Glomerular visceral epithelial cell (primary cell): ENCODE measurements around the gene KHDC1L.
"Not testable (repeated sequence)": the region's sequence is repeated elsewhere in the genome, so short reads cannot be mapped to it uniquely, and the experiment has no call there.

Experiments
- DNase-seq: peaks from one replicate; pipeline ENCODE4 v3.0.0-alpha.2; 2016; ENCODE audit errors: extremely low spot score

The KHDC1L gene, protein sequence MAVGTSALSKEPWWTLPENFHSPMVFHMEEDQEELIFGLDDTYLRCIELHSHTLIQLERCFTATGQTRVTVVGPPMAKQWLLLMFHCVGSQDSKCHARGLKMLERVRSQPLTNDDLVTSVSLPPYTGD

GRCh38 chr6:73225396-73225795 lies at the start of gene KHDC1L:
Gene KHDC1L, minus strand, starts transcription at chr6:73225496. Its CDS starts 88 bp downstream, at chr6:73225408.
- no peak for DNase-seq

DNA sequence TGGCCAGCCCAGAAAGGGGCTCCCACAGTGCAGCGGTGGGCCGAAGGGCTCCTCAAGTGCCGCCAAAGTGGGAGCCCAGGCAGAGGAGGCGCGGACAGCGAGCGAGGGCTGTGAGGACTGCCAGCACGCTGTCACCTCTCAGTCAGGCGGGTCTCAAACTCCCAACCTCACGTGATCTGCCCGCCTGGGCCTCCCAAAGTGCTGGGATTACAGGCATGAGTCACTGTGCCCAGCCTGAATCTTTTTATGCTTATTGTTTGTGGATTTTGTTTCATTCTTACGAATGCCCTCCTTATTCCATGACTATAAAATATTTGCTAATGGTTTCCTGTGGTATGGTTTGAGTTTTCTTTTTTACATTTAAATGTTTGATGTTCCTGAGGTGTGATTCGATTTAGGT lies 44.0 kb upstream of the KHDC1L start:
- not testable (repeated sequence) for DNase-seq

GRCh38 chr6:73268896-73269295 lies 43.6 kb upstream of the KHDC1L start:
- not testable (repeated sequence) for DNase-seq

DNA sequence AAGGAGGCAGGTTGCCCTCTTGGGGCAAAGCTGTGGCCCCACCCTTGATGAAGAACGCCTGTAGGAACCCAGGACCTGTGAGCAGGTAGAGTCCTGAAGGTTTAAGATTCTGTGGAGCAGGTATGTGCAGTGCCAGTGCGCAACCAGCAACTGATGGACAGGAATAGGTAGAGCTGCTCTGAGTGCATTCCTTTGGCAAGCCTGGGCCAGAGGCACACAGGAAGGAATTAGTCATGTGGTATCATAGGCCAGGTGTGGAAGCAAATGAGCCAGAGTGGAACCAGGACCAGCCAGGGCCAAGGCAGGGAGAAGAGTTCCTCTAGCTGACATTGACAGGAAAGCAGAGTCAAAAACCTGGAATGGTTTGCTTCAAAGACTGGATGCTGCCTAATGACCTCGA lies 39.1 kb upstream of the KHDC1L start:
- peak; percentile 36 for DNase-seq

GRCh38 chr6:73263570-73263909 lies 38.2 kb upstream of the KHDC1L start:
- no peak for DNase-seq

DNA sequence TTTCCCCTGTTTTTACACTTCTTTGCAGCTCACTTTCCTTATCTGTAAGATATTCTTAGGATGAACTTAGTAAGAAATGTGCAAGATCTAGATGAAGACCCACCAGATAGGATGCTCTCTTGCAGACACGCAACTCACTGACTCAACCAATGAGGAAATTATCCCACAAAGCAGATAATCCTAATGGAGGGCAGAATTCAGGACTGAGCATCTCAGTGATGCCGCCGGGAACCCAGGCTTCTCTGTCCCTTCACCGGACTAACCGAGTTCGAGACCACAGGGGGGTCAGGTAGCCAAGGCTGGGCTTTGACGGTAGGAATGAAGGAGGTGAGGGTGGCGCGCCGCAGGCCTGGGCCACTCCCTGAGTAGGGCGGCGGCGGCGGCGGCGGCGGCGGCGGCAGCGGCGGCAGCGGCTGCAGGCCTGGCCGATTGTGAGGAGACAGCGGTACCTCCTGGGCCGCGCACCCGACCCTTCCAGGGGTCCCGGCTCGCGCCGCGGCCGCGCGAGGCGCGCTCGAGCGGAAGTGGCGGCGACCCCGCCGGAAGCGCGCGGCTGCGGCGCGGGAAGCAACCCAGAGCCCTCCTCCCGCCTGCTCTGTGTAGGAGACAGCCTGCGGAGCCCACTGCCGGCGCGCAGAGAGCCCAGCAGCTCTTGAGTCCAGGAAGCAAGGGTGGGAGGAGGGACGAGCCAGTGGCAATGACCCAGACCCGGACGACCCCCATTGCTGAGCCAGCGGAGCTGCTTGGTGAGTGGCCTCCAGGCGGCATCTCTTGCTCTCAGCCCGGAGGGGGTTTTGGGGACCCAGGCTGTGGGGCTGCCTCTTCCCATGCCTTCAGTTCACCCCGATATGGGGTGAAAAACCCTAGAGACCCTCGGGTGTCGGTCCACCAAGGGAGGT lies 37.6 kb upstream of the KHDC1L start, which contains the start of gene KHDC1:
Gene KHDC1, minus strand, starts transcription at position 526 of the 899 bp plus-strand sequence. CDS start 20,679 bp downstream, outside the sequence.
- DNase-seq, result peak; percentile 68

DNA sequence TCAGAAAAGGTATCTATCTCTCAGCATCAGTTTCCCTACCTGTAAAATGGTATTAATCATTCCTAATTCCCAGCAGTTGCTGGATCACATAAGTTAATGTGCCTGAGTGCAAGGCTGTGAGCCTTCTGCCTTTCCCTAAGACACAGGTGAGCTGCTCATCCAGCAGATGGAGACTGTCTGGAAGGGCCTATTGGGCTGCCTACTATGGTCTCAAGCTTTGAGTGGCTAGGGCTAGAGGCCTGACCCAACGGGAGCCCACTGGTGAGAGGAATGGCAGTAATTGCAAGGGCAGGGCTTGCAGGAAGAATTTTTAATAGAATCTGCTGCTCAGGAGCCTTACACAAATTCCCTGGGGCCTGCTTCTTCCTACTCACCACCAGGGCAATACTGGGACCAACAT lies 33.4 kb upstream of the KHDC1L start:
- no peak for DNase-seq

DNA sequence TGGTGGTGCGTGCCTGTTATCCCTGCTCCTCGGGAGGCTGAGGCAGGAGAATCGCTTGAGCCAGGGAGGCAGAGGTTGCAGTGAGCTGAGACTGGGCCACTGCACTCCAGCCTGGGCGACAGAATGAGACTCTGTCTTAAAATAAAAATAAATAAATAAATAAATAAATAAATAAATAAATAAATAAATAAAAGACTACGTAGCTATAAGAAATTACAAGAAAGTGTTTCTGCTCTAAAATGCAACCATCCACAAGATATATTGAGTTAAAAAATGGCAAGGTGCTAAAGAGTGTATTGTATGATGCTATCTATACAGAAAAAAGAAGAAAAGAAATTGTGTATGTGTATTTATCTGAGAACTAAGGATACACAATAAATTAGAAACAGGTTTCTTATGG lies 29.0 kb upstream of the KHDC1L start:
- DNase-seq, result not testable (repeated sequence)

DNA sequence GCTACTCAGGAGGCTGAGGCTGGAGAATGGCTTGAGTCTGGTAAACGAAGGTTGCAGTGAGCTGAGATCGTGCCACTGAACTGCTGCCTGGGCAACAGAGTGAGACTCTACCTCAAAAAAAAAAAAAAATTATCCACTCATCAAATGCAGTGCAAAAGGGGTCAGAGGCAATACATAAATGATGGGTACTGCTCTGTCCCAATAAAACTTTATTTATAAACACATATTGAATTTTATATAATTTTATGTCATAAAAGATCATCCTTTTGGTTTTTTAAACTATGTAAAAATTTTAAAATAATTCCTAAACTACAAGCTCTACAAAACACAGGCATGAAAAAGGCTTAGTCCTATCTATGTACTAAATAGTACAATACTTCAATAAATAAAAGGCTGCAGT lies 27.4 kb upstream of the KHDC1L start:
- DNase-seq, result no peak

DNA sequence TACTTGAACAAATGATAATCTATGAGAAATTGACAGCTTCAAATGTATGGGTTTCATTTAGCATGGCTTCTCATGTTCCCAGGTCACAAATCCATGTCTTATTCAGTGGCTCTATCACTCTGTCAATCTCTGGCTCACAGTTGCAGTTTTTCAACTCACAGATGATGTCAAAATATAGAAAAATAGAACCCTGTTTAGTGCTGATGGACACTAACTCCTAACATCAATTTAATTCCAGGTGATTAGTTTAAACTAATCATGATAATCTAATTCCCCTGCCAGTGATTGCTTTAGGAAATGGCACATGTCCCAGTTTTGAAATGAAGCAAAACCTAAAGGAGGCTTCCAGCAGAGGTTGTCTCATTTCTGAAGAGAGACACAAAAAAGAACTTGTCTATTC lies 24.7 kb upstream of the KHDC1L start:
- DNase-seq, result no peak

DNA sequence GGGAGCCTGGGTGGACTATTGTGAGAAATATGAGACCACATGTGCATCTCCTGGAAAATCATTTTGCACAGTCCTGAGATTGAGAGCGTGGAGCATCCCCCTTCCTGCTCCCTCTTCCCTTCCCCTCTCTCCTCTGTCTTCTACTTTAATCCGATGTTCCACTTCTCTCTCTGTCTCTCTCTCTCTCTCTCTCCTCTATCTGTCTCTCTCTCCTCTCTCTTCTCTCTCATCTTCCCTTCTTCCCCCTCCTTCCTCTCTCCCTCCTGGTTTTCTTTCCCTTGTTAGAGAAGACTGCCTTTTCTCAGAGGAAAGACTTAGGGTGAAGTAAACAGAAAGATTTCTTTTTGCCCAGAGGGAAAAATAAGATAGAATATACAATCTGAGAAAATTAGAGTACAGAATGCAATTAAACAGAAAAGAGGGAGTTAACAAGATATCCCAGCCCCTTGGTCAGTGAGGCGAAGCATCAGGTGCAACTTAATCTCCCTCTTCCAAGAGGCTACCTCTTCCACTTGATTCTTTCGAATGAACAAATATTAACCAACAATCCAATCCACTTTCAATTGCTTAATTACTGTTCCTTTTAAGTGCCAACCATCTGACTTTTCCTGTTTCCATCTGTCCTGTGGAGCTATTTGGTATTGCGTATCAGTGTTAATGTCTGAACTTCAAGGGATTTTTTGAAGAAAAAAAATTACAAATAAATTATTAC lies 23.1 kb upstream of the KHDC1L start:
- DNase-seq, result no peak

DNA sequence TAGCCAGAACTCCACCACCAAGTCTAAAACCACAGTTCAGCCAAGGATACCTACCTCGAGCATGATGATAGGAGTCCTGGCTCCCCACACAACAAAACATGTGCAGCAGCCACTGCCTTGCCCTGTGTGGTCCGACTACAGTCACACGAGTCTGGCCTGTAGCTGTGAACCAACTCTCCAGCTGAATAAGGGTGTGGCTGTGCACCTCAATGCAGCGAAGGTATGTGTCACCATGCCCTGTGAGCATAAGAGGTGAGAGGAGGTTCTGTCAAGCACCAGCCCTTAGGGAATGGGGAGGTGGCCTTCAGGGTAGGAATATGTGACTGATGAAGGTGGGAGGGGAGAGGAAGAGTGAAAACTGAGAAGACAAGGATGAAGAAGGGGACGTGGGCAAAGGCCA lies 16.7 kb upstream of the KHDC1L start:
- no peak for DNase-seq

DNA sequence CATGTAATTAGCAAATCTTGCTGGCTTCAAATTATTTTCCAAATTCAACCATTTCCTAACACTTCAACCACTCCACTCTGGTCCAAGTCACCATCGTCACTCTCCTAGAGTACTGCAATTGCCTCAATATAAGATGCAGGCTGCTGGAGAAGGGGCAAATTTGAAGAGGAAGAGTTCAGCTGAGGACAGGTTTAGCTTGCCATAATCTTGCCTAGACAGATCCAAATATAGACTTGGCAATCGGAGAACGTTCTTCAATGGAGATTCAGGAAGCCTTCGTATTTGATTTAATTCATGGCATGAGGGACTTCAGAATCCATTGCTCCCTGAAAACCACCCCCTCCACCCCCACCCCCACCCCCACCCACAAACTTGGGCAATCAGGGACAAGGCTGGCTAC lies 15.4 kb upstream of the KHDC1L start:
- DNase-seq, result no peak

GRCh38 chr6:73236144-73236750 lies 11.0 kb upstream of the KHDC1L start:
- peak; percentile 34 for DNase-seq

DNA sequence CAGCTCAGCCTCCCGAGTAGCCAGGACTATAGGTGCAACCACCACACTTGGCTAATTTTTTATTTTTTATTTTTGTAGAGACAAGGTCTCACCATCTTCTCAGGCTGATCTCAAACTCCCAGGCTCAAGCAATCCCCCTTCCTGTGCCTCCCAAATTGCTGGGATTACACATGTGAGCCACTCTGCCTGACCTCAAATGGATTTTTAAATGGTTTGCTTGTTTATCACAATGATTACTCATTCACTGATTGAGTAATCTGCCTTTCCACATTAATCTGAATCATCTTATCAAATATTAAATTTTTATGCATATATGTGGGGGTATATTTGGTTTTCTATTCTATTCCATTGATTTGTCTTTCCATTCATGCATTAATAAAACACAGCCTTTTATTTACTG lies 9.4 kb upstream of the KHDC1L start:
- peak; percentile 3 for DNase-seq

DNA sequence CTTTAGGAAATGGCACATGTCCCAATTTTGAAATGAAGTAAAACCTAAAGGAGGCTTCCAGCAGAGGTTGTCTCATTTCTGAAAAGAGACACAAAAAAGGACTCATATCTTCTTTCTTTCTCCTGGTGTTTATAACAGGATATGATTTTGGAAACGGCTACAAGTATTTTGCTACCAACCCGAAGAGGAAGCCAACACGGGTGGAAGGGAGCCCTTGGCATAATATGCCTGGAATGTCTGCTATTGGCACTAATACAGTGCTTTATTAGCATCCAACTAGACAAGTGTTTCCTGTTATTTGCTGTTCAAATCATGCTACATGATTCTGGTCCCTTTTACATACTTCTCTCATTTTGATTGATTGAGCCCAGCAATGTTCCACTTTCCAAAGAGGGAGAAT lies 8.7 kb upstream of the KHDC1L start:
- not testable (repeated sequence) for DNase-seq

- no peak for DNase-seq
These were observed 7.8 kb upstream of the KHDC1L start for GRCh38 chr6:73233048-73233447.

GRCh38 chr6:73231986-73232391 lies 6.7 kb upstream of the KHDC1L start:
- no peak for DNase-seq

GRCh38 chr6:73227606-73228255 lies 2.4 kb upstream of the KHDC1L start:
- DNase-seq, result no peak

DNA sequence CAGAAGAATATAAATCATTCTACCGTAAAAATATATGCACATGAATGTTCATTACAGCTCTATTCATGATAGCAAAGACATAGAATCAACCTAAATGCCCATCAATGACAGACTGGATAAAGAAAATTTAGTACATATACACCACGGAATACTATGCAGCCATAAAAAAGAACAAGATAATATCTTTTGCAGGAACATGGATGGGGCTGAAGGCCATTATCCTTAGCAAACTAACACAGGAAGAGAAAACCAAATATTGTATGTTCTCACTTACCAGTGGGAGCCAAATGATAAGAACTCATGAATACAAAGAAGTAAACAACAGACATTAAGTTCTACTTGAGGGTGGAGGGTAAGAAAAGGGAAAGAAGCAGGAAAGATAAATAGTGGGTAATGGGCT lies 8.4 kb downstream of the KHDC1L start:
- DNase-seq, result no peak

DNA sequence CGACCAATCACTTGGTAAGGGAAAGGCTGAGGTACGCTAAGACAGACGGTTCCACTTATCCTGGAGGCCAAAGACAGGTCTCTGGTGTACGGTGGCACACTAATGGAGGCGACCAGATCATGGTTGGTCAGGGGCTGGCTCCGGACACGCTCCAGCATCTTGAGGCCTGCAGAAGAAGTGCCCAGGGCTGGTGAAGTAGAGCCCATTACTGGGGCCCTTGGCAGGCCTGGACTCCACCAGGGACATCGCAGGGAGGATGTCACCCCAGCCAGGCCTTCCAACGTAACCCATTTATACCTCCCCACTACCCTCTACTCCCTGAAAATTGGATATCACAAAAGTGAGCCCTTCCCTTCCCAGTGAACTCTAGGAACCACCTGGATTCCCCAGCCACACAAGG lies 16.2 kb downstream of the KHDC1L start:
- DNase-seq, result no peak
